Measurements from ENCODE around the gene MOCS1.

Gene MOCS1

DNA sequence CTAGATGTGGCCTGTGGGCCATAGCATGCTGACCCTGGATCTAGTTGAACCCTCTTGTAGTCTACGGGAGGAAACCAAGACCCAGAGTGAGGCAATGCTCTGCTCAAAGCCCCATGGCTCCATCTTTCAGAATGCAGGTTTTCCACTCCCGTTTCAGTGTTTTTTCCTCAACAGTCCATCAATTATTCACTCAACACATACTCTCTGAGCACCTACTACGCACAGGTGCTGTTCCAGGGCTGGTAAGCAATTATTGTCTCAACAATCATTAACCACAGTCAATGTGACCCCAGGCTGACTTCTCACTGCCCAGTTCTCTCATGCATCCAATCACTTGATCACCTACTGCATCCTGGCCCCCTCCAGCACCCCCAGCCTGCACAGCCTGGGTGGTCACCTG is 20.0 kb downstream of the MOCS1 start:
- Histone ChIP-seq H3K36me3 (replicated peaks; ENCODE audit: low read depth, low read length) (no peaks in the 10 kb centered on the region), H2AFZ (ENCODE audit: low read depth, low read length) (no peak overlapping the region), H3K4me3 (ENCODE audit: low read length) (no peak overlapping the region), H3K27ac (ENCODE audit: low read length) (no peak overlapping the region), H4K20me1 (ENCODE audit: insufficient read depth, low read length) (no peaks in the 10 kb centered on the region), H3K4me2 (ENCODE audit: low read length) (no peak overlapping the region), H3K79me2 (ENCODE audit: low read length) (no peaks in the 10 kb centered on the region), H3K27me3 (ENCODE audit: low read depth, low read length) (no peaks in the 10 kb centered on the region), H3K9me3 (ENCODE audit: insufficient read depth, low read length) (no peaks in the 10 kb centered on the region), H3K9ac (ENCODE audit: low read length) (no peak overlapping the region), H3K4me1 (ENCODE audit: low read length) (no peaks in the 10 kb centered on the region)
- TF ChIP-seq EZH2phosphoT487 (IDR thresholded peaks at IDR 0.05; ENCODE audit: low read depth): no peak
- TF ChIP-seq CTCF (IDR thresholded peaks at IDR 0.05; ENCODE audit: low read depth, low read length): no peak

GRCh38 chr6:39913391-39913916 is 20.8 kb downstream of the MOCS1 start:
- Histone ChIP-seq H3K27me3 (ENCODE audit: low read depth, low read length) (no peaks in the 10 kb centered on the region), H3K4me3 (ENCODE audit: low read length) (no peak overlapping the region), H3K79me2 (ENCODE audit: low read length) (no peaks in the 10 kb centered on the region), H3K9me3 (ENCODE audit: insufficient read depth, low read length) (no peaks in the 10 kb centered on the region), H2AFZ (ENCODE audit: low read depth, low read length) (no peak overlapping the region), H3K4me2 (ENCODE audit: low read length) (no peak overlapping the region), H3K4me1 (ENCODE audit: low read length) (no peaks in the 10 kb centered on the region), H3K36me3 (replicated peaks; ENCODE audit: low read depth, low read length) (no peaks in the 10 kb centered on the region), H3K9ac (ENCODE audit: low read length) (no peak overlapping the region), H4K20me1 (ENCODE audit: insufficient read depth, low read length) (no peaks in the 10 kb centered on the region), H3K27ac (ENCODE audit: low read length) (no peak overlapping the region)
- no peak for TF ChIP-seq EZH2phosphoT487 (IDR thresholded peaks at IDR 0.05; ENCODE audit: low read depth)
- TF ChIP-seq CTCF (IDR thresholded peaks at IDR 0.05; ENCODE audit: low read depth, low read length): no peak

GRCh38 chr6:39912446-39912845 is 21.8 kb downstream of the MOCS1 start:
- no peak overlapping the region for H2AFZ ChIP-seq (ENCODE audit: low read depth, low read length)
- H3K4me3 ChIP-seq (ENCODE audit: low read length): no peak overlapping the region
- H3K9ac ChIP-seq (ENCODE audit: low read length): no peak overlapping the region
- no peaks in the 10 kb centered on the region for H3K36me3 ChIP-seq (replicated peaks; ENCODE audit: low read depth, low read length)
- no peaks in the 10 kb centered on the region for H4K20me1 ChIP-seq (ENCODE audit: insufficient read depth, low read length)
- H3K27ac ChIP-seq (ENCODE audit: low read length): no peak overlapping the region
- H3K4me2 ChIP-seq (ENCODE audit: low read length): no peak overlapping the region
- no peaks in the 10 kb centered on the region for H3K9me3 ChIP-seq (ENCODE audit: insufficient read depth, low read length)
- H3K27me3 ChIP-seq (ENCODE audit: low read depth, low read length): no peaks in the 10 kb centered on the region
- H3K79me2 ChIP-seq (ENCODE audit: low read length): no peaks in the 10 kb centered on the region
- no peaks in the 10 kb centered on the region for H3K4me1 ChIP-seq (ENCODE audit: low read length)
- TF ChIP-seq EZH2phosphoT487 (IDR thresholded peaks at IDR 0.05; ENCODE audit: low read depth) (no peak), CTCF (IDR thresholded peaks at IDR 0.05; ENCODE audit: low read depth, low read length) (no peak)

DNA sequence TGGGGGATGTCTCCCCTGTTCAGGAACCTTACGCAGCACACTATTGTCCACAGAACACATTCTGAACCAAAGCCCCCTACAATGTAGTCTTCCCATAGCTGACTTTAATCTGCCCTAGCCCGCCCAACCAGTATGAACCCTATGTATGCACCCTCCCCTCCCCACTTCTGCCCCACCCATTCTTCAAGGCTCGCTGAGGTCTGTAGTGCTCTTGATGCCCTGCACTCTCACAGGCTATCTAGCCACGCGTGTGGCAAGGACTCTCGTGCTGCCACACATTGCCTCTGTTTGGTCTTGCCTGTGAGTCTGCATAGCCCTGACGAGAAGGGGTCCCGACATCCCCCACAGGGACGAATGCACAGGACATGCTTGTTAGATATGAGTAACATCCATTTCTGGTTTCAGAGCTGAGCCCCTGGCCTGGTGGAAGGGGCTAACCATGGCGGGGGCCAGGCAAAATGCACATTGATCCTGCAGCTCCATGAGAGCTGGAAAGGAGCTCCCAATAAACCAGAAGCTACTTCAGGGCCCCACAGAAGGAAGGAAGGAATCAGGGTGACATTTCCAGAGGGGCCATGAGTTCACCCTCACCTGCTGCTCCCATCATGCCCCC is 22.6 kb downstream of the MOCS1 start:
- Histone ChIP-seq H3K4me1 (ENCODE audit: low read length) (no peaks in the 10 kb centered on the region), H3K9ac (ENCODE audit: low read length) (no peak overlapping the region), H3K27me3 (ENCODE audit: low read depth, low read length) (no peaks in the 10 kb centered on the region), H3K27ac (ENCODE audit: low read length) (no peak overlapping the region), H3K9me3 (ENCODE audit: insufficient read depth, low read length) (no peaks in the 10 kb centered on the region), H3K79me2 (ENCODE audit: low read length) (no peaks in the 10 kb centered on the region), H3K4me3 (ENCODE audit: low read length) (no peak overlapping the region), H3K4me2 (ENCODE audit: low read length) (no peak overlapping the region), H3K36me3 (replicated peaks; ENCODE audit: low read depth, low read length) (no peaks in the 10 kb centered on the region), H4K20me1 (ENCODE audit: insufficient read depth, low read length) (no peaks in the 10 kb centered on the region), H2AFZ (ENCODE audit: low read depth, low read length) (no peak overlapping the region)
- TF ChIP-seq EZH2phosphoT487 (IDR thresholded peaks at IDR 0.05; ENCODE audit: low read depth) (no peak), CTCF (IDR thresholded peaks at IDR 0.05; ENCODE audit: low read depth, low read length) (no peak)

Data from OCI-LY3 (cell line).